GM18499 (cell line): ENCODE data around the gene PNPO.

Source experiments
- ATAC-seq: cut with Tn5 transposase; IDR thresholded peaks from one replicate; pipeline ENCODE4 v1.9.1; 2021; ENCODE audit warnings: moderate number of reproducible peaks; ENCODE audit not compliant: insufficient read depth, unreplicated experiment

PNPO gene

GRCh38 chr17:47948706-47949196, 7.4 kb downstream of the PNPO start:
- no peak for ATAC-seq

- ATAC-seq = no peak
These were observed 7.9 kb downstream of the PNPO start for GRCh38 chr17:47949197-47949759.

GRCh38 chr17:47949946-47950345, 8.6 kb downstream of the PNPO start:
- no peak for ATAC-seq

GRCh38 chr17:47950448-47950847, 9.1 kb downstream of the PNPO start:
- ATAC-seq = no peak

GRCh38 chr17:47952171-47953021, 11.0 kb downstream of the PNPO start:
- no peak for ATAC-seq

GRCh38 chr17:47953909-47954308, 12.5 kb downstream of the PNPO start:
- no peak for ATAC-seq

- no peak for ATAC-seq
These were observed 14.4 kb downstream of the PNPO start for GRCh38 chr17:47955497-47956461.

GRCh38 chr17:47956791-47957590, 15.6 kb downstream of the PNPO start:
- no peak for ATAC-seq

GRCh38 chr17:47957591-47958490, 16.5 kb downstream of the PNPO start, which contains the start of gene PRR15L:
Gene PRR15L, minus strand, starts transcription at chr17:47957883. Its CDS starts 4,649 bp downstream, at chr17:47953234.
- ATAC-seq = no peak

- no peak for ATAC-seq
These were observed 18.7 kb downstream of the PNPO start for GRCh38 chr17:47959825-47960655.

- no peak for ATAC-seq
These were observed 20.0 kb downstream of the PNPO start for GRCh38 chr17:47961406-47961805.

GRCh38 chr17:47962901-47963300, 21.5 kb downstream of the PNPO start:
- ATAC-seq = no peak

GRCh38 chr17:47964856-47965255, 23.5 kb downstream of the PNPO start:
- ATAC-seq = no peak

- ATAC-seq = no peak
These were observed 24.7 kb downstream of the PNPO start for GRCh38 chr17:47966079-47966519.

GRCh38 chr17:47967607-47968252, 26.4 kb downstream of the PNPO start:
- ATAC-seq = no peak

GRCh38 chr17:47968836-47969235, 27.5 kb downstream of the PNPO start:
- no peak for ATAC-seq
